ENCODE data around the gene DNAJB9.

GRCh38 chr7:108578937-108579336 is 9.3 kb downstream of the DNAJB9 start:
- TF ChIP-seq CTCF (conservative IDR thresholded peaks at IDR 0.05; ENCODE audit: low read depth, low read length) (no peak), EZH2 (IDR thresholded peaks at IDR 0.05; ENCODE audit: borderline replicate concordance, low read depth, low read length, poor library complexity, severe bottlenecking) (no peak)

Measured in A673 (cell line).